Stomach (tissue), 4 donors: ENCODE results near the gene OR13C4.

ENCODE experiments used
- CTCF ChIP-seq, 7 experiments: fragments of 450-650 bp in 4 of 7; fragments of 200-600 bp in 3 of 7; sonication (generic) in 3 of 7; IDR thresholded peaks; one replicate each; pipeline ENCODE4 v1.5.1; 2016 to 2019; ENCODE audit warnings: antibody characterized with exemption in 7 of 7, control low read depth in 2 of 7, mild to moderate bottlenecking in 1 of 7
- POLR2AphosphoS5 ChIP-seq, 3 donors: sonication (generic); formaldehyde crosslinking; IDR thresholded peaks; one replicate each; pipeline ENCODE4 v1.6.1; 2016; ENCODE audit warnings: antibody characterized with exemption in 3 of 3

GRCh38 chr9:104539275-104539674 is 12.3 kb upstream of the OR13C4 start:
- TF ChIP-seq POLR2AphosphoS5 (IDR thresholded peaks at IDR 0.05): no peak
- no peak for TF ChIP-seq CTCF (IDR thresholded peaks at IDR 0.05)
